OCI-LY3 (cell line): Measurements from ENCODE around the gene TPCN1.

Experiments used
- CTCF ChIP-seq: fragments of 200-600, 300-600 bp; sonication (generic); IDR thresholded peaks from 2 replicates; pipeline ENCODE4 v1.5.1; 2014; ENCODE audit warnings: antibody characterized with exemption, low read length, low read depth
- EZH2phosphoT487 ChIP-seq: fragments of 200-600 bp; shearing (Covaris generic); IDR thresholded peaks from 2 replicates; pipeline ENCODE4 v1.6.1; 2018; ENCODE audit warnings: antibody characterized with exemption, mixed run types, low read depth

- TF ChIP-seq CTCF = no peak
- no peak for TF ChIP-seq EZH2phosphoT487
Measured at GRCh38 chr12:113222730-113223531, 1.7 kb downstream of the TPCN1 start.
